Lower leg skin (tissue), 4 donors: Measurements from ENCODE around the gene GNAT1. TPM values are rescaled to one million over a fixed set of nuclear protein-coding genes. Genes with fewer than 3 reads are reported as not detected.

Source experiments
- DNase-seq, 2 donors: peaks; one replicate each; pipeline ENCODE4 v3.0.0-alpha.2; 2019; ENCODE audit warnings: low spot score in 2 of 2
- H3K4me3 ChIP-seq: fragments of 200-600 bp; sonication (generic); 2 replicates; pipeline ENCODE4 v1.5.1; 2017; ENCODE audit warnings: mild to moderate bottlenecking, low read depth; ENCODE audit not compliant: poor library complexity, severe bottlenecking
- CTCF ChIP-seq, 3 donors: fragments of 450-650 bp; IDR thresholded peaks; one replicate each; pipeline ENCODE4 v1.5.1; 2016; ENCODE audit warnings: antibody characterized with exemption in 3 of 3, mild to moderate bottlenecking in 3 of 3, moderate library complexity in 2 of 3
- POLR2A ChIP-seq, 2 donors: fragments of 450-650 bp; IDR thresholded peaks; one replicate each; pipeline ENCODE4 v1.6.1; 2016 to 2017; ENCODE audit warnings: antibody characterized with exemption in 2 of 2, mild to moderate bottlenecking in 1 of 2, moderate library complexity in 1 of 2
- WGBS, 2 donors: methylation state at CpG; one replicate each; pipeline ENCODE4 v1.1.5; 2018; 5-methylcytosine and 5-hydroxymethylcytosine counted together
- intact Hi-C: fragments of 100-400 bp; cut with DNase I; formaldehyde crosslinking; loops from one replicate; pipeline ENCODE4 v1.15.0; 2023; ENCODE audit warnings: low total_unique reads
- total RNA-seq, 4 donors: library from RNA; depleted of rRNA; stranded (reverse); fragments of >200 nt; gene quantifications; one replicate each; pipeline ENCODE4 v1.1.0, GENCODE V29; 2016

Gene GNAT1
- total RNA-seq, 4 donors from 2014 or later, result not detected

GRCh38 chr3:50167841-50168209 is 23.6 kb upstream of the GNAT1 start:
- intact Hi-C loops, result no loop called here
- whole genome bisulfite sequencing, 2 donors, result 62 to 72% methylated on average over 7 of the region's 7 CpGs
- TF ChIP-seq CTCF (IDR thresholded peaks at IDR 0.05) (no peak), POLR2A (IDR thresholded peaks at IDR 0.05) (no peak)
- H3K4me3 ChIP-seq, result no peak overlapping the region
- DNase-seq, result no peak

- TF ChIP-seq CTCF (IDR thresholded peaks at IDR 0.05), result no peak
- no peak for TF ChIP-seq POLR2A (IDR thresholded peaks at IDR 0.05)
- intact Hi-C loops, result no loop called here
- H3K4me3 ChIP-seq, result no peak overlapping the region
- DNase-seq, result no peak
- 48 to 50% methylated on average over 9 of the region's 9 CpGs for WGBS, 2 donors
Observed at GRCh38 chr3:50168388-50168787, 23.0 kb upstream of the GNAT1 start.

GRCh38 chr3:50168791-50169190 is 22.6 kb upstream of the GNAT1 start:
- no peak for DNase-seq
- H3K4me3 ChIP-seq, result no peak overlapping the region
- TF ChIP-seq CTCF (IDR thresholded peaks at IDR 0.05) (no peak), POLR2A (IDR thresholded peaks at IDR 0.05) (no peak)
- WGBS, 2 donors, result 85 to 90% methylated on average over 6 of the region's 6 CpGs
- intact Hi-C loops, result no loop called here

- intact Hi-C loops, result no loop called here
- no peak overlapping the region for H3K4me3 ChIP-seq
- WGBS, 2 donors, result 41 to 50% methylated on average over 10 to 11 of the region's 11 CpGs
- TF ChIP-seq POLR2A (IDR thresholded peaks at IDR 0.05) (no peak), CTCF (IDR thresholded peaks at IDR 0.05) (no peak)
- no peak for DNase-seq
Observed at GRCh38 chr3:50169232-50169832, 22.1 kb upstream of the GNAT1 start.

- no peak for DNase-seq
- TF ChIP-seq CTCF (IDR thresholded peaks at IDR 0.05), result no peak
- TF ChIP-seq POLR2A (IDR thresholded peaks at IDR 0.05), result no peak
- 81 to 88% methylated on average over 1 of the region's 1 CpG for WGBS, 2 donors
- no peak overlapping the region for H3K4me3 ChIP-seq
- intact Hi-C loops, result no loop called here
Observed at GRCh38 chr3:50169858-50170257, 21.6 kb upstream of the GNAT1 start.

GRCh38 chr3:50170689-50171088 is 20.7 kb upstream of the GNAT1 start:
- intact Hi-C loops, result no loop called here
- 56 to 60% methylated on average over 10 of the region's 10 CpGs for WGBS, 2 donors
- DNase-seq, result no peak
- no peak overlapping the region for H3K4me3 ChIP-seq
- TF ChIP-seq POLR2A (IDR thresholded peaks at IDR 0.05), result no peak
- TF ChIP-seq CTCF (IDR thresholded peaks at IDR 0.05), result no peak
